ENCODE results near the gene CCDC9. TPM values are rescaled to one million over a fixed set of nuclear protein-coding genes. Genes with fewer than 3 reads are reported as not detected.

The CCDC9 gene
- total and polyA plus RNA-seq, 2 of the 13 experiments (the other 11 are each of a cell fraction or from before 2014, with no cell fraction given) = 2.9 to 6.3 TPM

- no peak for TF ChIP-seq ZNF773 (CRISPR knock-in tag; IDR thresholded peaks at IDR 0.05; ENCODE audit: borderline replicate concordance)
- no peak for TF ChIP-seq MTA3 (CRISPR knock-in tag; IDR thresholded peaks at IDR 0.05)
- peak; percentile 70; the same call in 1 of the 2 replicates for TF ChIP-seq ZNF292 (CRISPR knock-in tag; IDR thresholded peaks at IDR 0.05; ENCODE audit: borderline replicate concordance, low read depth)
- peak; percentile 77; the same call in 1 of the 2 replicates for TF ChIP-seq ZHX1 (CRISPR knock-in tag; IDR thresholded peaks at IDR 0.05; ENCODE audit: low read depth)
- no peak for TF ChIP-seq ZNF75D (CRISPR knock-in tag; IDR thresholded peaks at IDR 0.05; ENCODE audit: borderline replicate concordance)
- TF ChIP-seq ZNF878 (CRISPR knock-in tag; IDR thresholded peaks at IDR 0.05) = peak; percentile 90; the same call in 1 of the 2 replicates
- no peak for TF ChIP-seq XBP1 (CRISPR knock-in tag; IDR thresholded peaks at IDR 0.05)
- no peak for TF ChIP-seq EED (CRISPR knock-in tag; IDR thresholded peaks at IDR 0.05)
- no peak; the same call in 1 of the 2 replicates for TF ChIP-seq RELA (CRISPR knock-in tag; IDR thresholded peaks at IDR 0.05)
- TF ChIP-seq SP2 (CRISPR knock-in tag; IDR thresholded peaks at IDR 0.05) = peak; percentile 12; the same call in 1 of the 2 replicates
- TF ChIP-seq ZNF264 (CRISPR knock-in tag; IDR thresholded peaks at IDR 0.05) = peak; percentile 60; the same call in 1 of the 2 replicates
- TF ChIP-seq SAFB2 (CRISPR knock-in tag; IDR thresholded peaks at IDR 0.05; ENCODE audit: borderline replicate concordance, low read depth) = peak; percentile 92
- TF ChIP-seq JUND (CRISPR knock-in tag; IDR thresholded peaks at IDR 0.05) = peak; percentile 85; the same call in 1 of the 2 replicates
- TF ChIP-seq TRIM24 (CRISPR knock-in tag; IDR thresholded peaks at IDR 0.05) = no peak
- peak; percentile 66 for TF ChIP-seq ZNF589 (CRISPR knock-in tag; conservative IDR thresholded peaks at IDR 0.05)
- TF ChIP-seq ZNF672 (CRISPR knock-in tag; IDR thresholded peaks at IDR 0.05) = no peak
- TF ChIP-seq BRF2 (CRISPR knock-in tag; IDR thresholded peaks at IDR 0.05) = no peak
- peak; percentile 55; the same call in 1 of the 2 replicates for TF ChIP-seq ZBTB42 (CRISPR knock-in tag; IDR thresholded peaks at IDR 0.05)
- no peak for TF ChIP-seq MTF1 (CRISPR knock-in tag; IDR thresholded peaks at IDR 0.05)
- no peak for TF ChIP-seq MZF1 (CRISPR knock-in tag; IDR thresholded peaks at IDR 0.05; ENCODE audit: borderline replicate concordance)
- peak; percentile 76 for TF ChIP-seq TGIF2 (CRISPR knock-in tag; IDR thresholded peaks at IDR 0.05)
- TF ChIP-seq PITX1 (CRISPR knock-in tag; IDR thresholded peaks at IDR 0.05) = peak; percentile 70; the same call in 1 of the 2 replicates
- TF ChIP-seq PLSCR1 (CRISPR knock-in tag; IDR thresholded peaks at IDR 0.05; ENCODE audit: borderline replicate concordance) = no peak
- TF ChIP-seq YEATS2 (CRISPR knock-in tag; IDR thresholded peaks at IDR 0.05; ENCODE audit: borderline replicate concordance) = peak; percentile 56; the same call in 1 of the 2 replicates
- TF ChIP-seq EZH2 (conservative IDR thresholded peaks at IDR 0.05; ENCODE audit: low read depth, low read length) = no peak
Observed at GRCh38 chr19:47243776-47244547, 12.4 kb upstream of the CCDC9 start (continued).
